HG03469 (cell line): ENCODE measurements around the gene IER5L.
"Not testable (repeated sequence)": the region's sequence is repeated elsewhere in the genome, so short reads cannot be mapped to it uniquely, and the experiment has no call there.

Experiments used
- ATAC-seq: cut with Tn5 transposase; IDR thresholded peaks from one replicate; pipeline ENCODE4 v1.9.1; 2021; ENCODE audit warnings: mild to moderate bottlenecking, moderate library complexity, moderate number of reproducible peaks; ENCODE audit not compliant: unreplicated experiment

The IER5L gene

GRCh38 chr9:129163198-129163670, 14.8 kb downstream of the IER5L start:
- ATAC-seq, result not testable (repeated sequence)

- ATAC-seq, result no peak
Measured at GRCh38 chr9:129162497-129163197, 15.4 kb downstream of the IER5L start.

GRCh38 chr9:129161534-129161837, 16.6 kb downstream of the IER5L start:
- ATAC-seq, result no peak

GRCh38 chr9:129160712-129161533, 17.1 kb downstream of the IER5L start:
- no peak for ATAC-seq

- no peak for ATAC-seq
Measured at GRCh38 chr9:129156163-129156562, 21.9 kb downstream of the IER5L start.

GRCh38 chr9:129154866-129155477, 23.1 kb downstream of the IER5L start:
- ATAC-seq, result no peak

- no peak for ATAC-seq
Measured at GRCh38 chr9:129151469-129151868, 26.6 kb downstream of the IER5L start.

GRCh38 chr9:129150672-129151211, 27.3 kb downstream of the IER5L start:
- ATAC-seq, result no peak

- ATAC-seq, result no peak
Measured at GRCh38 chr9:129150122-129150521, 27.9 kb downstream of the IER5L start.

GRCh38 chr9:129149442-129149841, 28.6 kb downstream of the IER5L start:
- ATAC-seq, result no peak

GRCh38 chr9:129148463-129149204, 29.4 kb downstream of the IER5L start:
- no peak for ATAC-seq

GRCh38 chr9:129146441-129146941, 31.6 kb downstream of the IER5L start:
- no peak for ATAC-seq

GRCh38 chr9:129145841-129146292, 32.2 kb downstream of the IER5L start:
- no peak for ATAC-seq

GRCh38 chr9:129145316-129145715, 32.7 kb downstream of the IER5L start:
- no peak for ATAC-seq

GRCh38 chr9:129143031-129143927, 34.8 kb downstream of the IER5L start:
- ATAC-seq, result no peak

GRCh38 chr9:129142138-129142935, 35.7 kb downstream of the IER5L start:
- ATAC-seq, result no peak

- no peak for ATAC-seq
Measured at GRCh38 chr9:129141066-129142041, 36.7 kb downstream of the IER5L start.
